HG03064 (cell line): Measurements from ENCODE around the gene TGFB2.

Experiments used
- ATAC-seq: cut with Tn5 transposase; IDR thresholded peaks from one replicate; pipeline ENCODE4 v1.9.1; 2021; ENCODE audit warnings: low read depth; ENCODE audit not compliant: unreplicated experiment

TGFB2 gene

GRCh38 chr1:218480137-218480536, 135.0 kb downstream of the TGFB2 start:
- no peak for ATAC-seq

- no peak for ATAC-seq
These were observed 135.5 kb downstream of the TGFB2 start for GRCh38 chr1:218480588-218481099.

GRCh38 chr1:218481116-218481775, 136.1 kb downstream of the TGFB2 start:
- no peak for ATAC-seq

- no peak for ATAC-seq
These were observed 137.5 kb downstream of the TGFB2 start for GRCh38 chr1:218482683-218483082.

- no peak for ATAC-seq
These were observed 140.2 kb downstream of the TGFB2 start for GRCh38 chr1:218485241-218485928.

GRCh38 chr1:218488531-218488930, 143.4 kb downstream of the TGFB2 start:
- no peak for ATAC-seq

- ATAC-seq: no peak
These were observed 143.8 kb downstream of the TGFB2 start for GRCh38 chr1:218488986-218489385.

- ATAC-seq: no peak
These were observed 145.3 kb downstream of the TGFB2 start for GRCh38 chr1:218490406-218490922.

- no peak for ATAC-seq
These were observed 147.7 kb downstream of the TGFB2 start for GRCh38 chr1:218492874-218493273.

GRCh38 chr1:218493986-218494385, 148.8 kb downstream of the TGFB2 start:
- no peak for ATAC-seq
